HG03103 (cell line): ENCODE measurements around the gene SPATA6L.

Source experiments
- ATAC-seq: cut with Tn5 transposase; IDR thresholded peaks from one replicate; pipeline ENCODE4 v1.9.1; 2021; ENCODE audit warnings: low read depth; ENCODE audit not compliant: unreplicated experiment

The SPATA6L gene

GRCh38 chr9:4666042-4666699 lies at the start of gene SPATA6L:
Gene SPATA6L (minus strand): TSS chr9:4666480. CDS start chr9:4666250, 230 bp downstream.
- ATAC-seq, result no peak

GRCh38 chr9:4714266-4715016 lies 48.2 kb upstream of the SPATA6L start:
- no peak for ATAC-seq

GRCh38 chr9:4713849-4714248 lies 47.6 kb upstream of the SPATA6L start:
- no peak for ATAC-seq

DNA sequence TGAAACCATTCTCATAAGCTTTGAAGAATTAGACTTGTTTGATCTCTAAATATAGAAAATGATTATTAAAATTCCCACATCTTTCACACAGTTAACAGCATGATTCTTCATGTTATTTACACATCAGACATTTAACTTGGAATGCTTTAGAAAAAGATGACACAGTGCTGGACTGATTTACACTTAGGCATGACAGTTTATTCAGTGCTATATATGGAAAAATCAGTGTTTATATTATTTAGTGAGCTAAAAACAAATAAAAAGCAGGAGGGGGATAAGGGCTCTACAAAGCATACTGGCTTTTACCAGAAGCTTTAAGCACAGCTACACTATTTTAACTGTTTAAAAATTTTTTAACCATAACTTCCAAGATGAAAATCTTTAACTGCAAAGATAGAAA lies 43.1 kb upstream of the SPATA6L start:
- no peak for ATAC-seq

- ATAC-seq, result no peak
Measured at GRCh38 chr9:4706971-4707622, 40.8 kb upstream of the SPATA6L start.

DNA sequence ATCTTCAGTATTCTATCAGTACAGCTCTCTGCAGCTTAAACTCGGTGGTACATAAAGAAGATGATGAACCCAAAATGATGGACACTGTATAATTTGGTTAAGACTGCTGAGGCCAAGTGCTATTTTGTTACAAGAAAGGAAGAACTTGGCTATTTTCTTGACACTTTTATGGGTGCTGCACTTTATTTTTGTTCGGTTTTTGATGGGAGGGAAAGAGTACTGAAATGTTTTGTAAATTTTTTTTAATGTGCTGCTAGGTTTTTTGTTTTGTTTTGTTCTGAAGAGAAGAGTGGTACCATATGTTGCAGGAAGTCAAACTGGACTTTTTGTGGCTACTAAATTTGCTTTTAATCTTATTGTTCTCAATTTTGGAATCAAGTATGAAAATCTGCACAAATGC lies 39.7 kb upstream of the SPATA6L start:
- ATAC-seq, result no peak

- ATAC-seq, result no peak
Measured at GRCh38 chr9:4704129-4704528, 37.8 kb upstream of the SPATA6L start.

DNA sequence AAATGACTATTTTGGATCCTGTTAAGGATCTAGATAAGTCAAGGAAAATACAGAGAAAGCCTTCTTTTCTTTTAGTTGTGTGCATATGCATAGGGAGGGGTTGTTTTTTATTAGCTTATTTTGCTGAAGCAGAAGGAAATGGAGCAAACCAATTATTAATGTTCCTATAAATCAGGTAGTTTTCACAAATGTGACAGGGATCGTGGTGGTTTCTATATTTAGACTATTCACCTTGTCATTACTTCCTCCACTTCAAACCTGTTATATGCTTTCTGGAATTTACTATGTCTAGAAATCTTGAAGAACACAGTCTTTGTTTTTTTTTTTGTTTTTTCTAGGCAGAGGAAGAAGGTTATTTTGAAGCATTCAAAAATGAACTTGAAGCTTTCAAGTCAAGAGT lies 35.2 kb upstream of the SPATA6L start:
- ATAC-seq, result no peak

- ATAC-seq, result no peak
Measured at GRCh38 chr9:4700932-4701331, 34.7 kb upstream of the SPATA6L start.

DNA sequence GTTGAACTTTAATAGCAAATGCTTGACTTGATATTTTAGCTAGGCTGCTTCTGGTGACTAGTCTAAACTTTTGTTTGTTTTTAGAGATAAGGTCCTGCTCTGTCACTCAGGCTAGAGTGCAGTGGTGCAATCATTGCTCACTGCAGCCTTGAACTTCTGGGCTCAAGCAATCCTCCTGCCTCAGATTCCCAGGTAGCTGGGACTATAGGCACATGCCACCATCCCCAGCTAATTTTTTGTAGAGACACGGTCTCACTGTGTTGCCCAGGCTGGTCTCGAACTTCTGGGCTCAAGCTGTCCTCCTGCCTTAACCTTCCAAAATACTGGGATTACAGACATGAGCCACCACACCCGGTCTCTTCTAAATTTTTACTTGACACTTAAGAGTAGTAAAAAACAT lies 33.8 kb upstream of the SPATA6L start:
- ATAC-seq, result no peak

GRCh38 chr9:4691795-4692194 lies 25.5 kb upstream of the SPATA6L start:
- ATAC-seq, result no peak

DNA sequence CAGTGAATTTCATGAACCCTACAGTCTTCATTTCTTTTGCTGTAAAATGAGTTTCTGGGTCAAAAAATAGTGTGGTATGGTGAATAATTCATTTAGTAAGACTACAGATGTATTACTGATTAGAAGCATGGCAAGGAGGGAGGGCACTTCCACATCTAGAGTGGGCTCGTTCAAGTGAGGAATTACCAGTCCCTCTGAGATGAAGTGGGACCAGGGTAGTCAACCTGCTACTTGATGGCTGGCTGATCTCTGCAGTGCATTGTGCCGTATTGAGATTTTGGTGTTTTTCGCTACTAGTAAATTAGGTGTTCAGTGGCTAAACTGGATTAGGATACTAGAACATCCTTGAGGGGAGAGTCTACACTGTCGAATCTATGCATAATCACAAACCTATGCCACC lies 23.9 kb upstream of the SPATA6L start:
- ATAC-seq, result peak; percentile 52

DNA sequence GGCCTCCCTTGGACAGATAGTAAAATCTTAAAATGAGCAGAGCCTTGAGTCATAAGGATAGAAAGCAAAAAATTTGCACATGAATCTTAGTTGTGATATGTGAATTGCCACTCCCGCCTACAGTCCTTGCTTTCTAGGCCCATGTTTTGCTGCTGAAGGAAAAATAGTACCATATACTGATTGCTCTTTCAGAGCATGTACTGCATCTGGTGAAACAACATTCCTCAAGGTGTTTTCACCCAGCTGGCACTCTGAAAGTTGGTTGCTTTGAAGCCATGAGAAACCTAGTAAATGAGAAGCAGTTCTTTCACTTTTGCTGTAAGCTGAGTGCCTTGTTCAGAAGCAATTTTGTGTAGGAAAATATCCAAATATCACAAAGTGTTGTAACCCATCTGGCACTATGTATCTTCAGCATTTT lies 23.4 kb upstream of the SPATA6L start:
- ATAC-seq, result peak; percentile 53

DNA sequence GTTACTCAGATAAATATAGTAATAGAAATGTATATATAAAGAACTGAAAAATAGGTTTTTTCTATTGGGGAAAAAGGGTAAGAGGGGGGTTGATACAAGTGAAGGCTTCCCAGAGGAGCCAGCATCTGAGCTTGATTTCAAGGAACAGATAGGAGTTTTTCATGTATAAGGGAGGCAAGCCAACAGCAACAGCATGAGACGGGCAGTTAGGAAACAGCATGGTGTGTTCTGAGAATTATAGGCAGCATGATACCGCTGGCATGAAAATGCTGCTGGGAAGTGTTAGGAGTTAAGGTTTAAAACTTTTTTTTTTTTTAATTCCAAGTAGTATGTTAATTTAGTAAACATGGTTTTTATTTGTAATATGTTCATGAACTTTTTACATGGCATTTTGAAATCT lies 22.7 kb upstream of the SPATA6L start:
- ATAC-seq, result no peak

DNA sequence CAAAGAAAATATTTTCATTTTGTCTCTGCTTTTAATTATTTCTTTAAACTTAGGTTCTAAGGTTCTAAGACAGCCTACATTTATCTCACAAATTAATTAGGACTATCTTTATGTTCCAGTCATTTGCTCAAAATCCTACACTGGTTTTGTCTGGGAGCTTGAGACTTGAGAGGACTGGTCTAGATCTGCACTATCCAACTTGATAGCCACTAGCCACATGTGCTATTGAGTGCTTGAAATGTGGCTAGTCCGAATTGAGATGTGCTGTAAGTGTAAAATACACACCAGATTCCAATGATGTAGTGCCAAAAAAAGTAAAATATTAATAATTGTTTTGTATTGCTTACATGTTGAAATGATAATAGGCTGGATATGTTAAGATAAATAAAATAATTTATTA lies 20.3 kb upstream of the SPATA6L start:
- ATAC-seq, result no peak

DNA sequence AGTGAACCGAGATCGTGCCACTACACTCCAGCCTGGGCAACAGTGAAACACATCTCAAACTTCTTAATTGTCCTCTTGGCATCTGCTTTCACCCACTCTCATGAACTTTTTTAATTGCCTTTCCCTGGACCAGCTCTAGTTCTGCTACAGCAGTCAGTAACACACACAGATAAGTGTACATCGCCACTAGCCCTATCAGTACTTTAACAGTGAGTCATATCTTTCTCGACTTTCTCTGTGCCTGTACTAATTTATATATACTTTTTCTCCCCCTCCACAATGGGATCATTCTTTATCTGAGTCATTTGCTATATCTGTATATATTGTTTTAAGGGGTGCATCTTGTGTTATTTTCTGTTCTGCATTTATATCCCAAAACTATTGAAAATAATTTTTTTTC lies 19.8 kb upstream of the SPATA6L start:
- no peak for ATAC-seq

GRCh38 chr9:4684820-4685219 lies 18.5 kb upstream of the SPATA6L start:
- ATAC-seq, result no peak

DNA sequence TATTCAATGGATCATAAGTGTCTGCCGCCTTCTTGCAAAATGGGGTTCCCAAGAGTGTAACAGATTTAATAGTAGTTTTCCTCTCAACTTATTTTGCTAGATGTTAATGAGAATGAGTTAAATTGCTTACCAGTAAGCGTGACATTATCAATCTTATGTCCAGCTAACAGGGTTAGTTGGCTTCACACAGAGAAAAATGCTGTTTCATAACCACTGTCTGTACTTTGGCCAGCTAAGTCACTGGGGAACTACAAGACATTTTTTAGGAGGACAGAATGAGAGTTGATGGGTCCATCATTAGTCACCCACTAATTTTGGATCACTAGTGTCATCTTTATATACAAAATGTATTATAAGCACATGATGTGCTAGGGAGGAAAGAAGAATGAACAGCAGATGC lies 14.5 kb upstream of the SPATA6L start:
- no peak for ATAC-seq

- ATAC-seq, result no peak
Measured at GRCh38 chr9:4680173-4680525, 13.9 kb upstream of the SPATA6L start.

GRCh38 chr9:4679268-4680172 lies 13.2 kb upstream of the SPATA6L start, which contains the start of gene CDC37L1:
Gene CDC37L1 (plus strand): TSS chr9:4679569. CDS start chr9:4679768, 199 bp downstream.
- ATAC-seq, result peak; percentile 93
